GM18507 (cell line): ENCODE measurements around the gene TGIF1.

Source experiments
- DNase-seq: peaks from one replicate; pipeline ENCODE4 v3.0.0; 2011; ENCODE audit warnings: low read depth; ENCODE audit not compliant: insufficient read length; ENCODE audit errors: extremely low spot score
- FAIRE-seq: peaks from 2 replicates; lab custom pipeline; 2011; peaks lifted over from hg19 to GRCh38; lab: Jason Lieb, UNC

TGIF1 gene

DNA sequence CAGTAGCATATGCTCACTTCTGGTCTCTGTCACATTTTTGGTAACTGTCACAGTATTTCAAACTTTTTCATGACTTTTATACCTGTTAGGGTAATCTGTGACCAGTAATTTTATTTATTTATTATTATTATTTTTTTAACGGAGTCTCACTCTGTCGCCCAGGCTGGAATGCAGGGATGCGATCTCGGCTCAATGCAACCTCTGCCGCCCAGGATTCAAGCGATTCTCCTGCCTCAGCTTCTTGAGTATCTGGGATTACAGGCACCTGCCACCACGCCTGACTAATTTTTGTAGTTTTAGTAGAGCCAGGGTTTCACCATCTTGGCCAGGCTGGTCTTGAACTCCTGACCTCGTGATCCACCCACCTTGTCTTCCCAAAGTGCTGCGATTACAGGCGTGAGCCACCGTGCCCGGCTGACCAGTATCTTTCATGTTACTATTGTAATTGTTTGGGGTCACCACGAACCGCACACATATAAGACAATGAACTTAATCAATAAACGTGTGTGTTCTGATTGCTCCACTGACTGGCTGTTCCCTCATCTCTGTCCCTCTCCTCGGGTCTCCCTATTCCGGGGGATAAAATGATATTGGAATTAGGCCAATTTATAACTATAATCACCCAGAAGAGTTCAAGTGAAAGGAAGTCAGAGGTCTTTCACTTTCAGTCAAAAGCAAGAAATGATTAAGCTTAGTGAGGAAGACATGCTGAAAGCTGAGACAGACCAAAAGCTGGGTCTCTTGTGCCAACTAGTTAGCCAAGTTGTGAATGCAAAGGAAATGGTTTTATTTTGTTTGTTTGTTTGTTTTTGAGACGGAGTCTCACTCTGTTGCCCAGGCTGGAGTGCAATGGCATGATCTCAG is 22.9 kb downstream of the TGIF1 start:
- DNase-seq (no peak), FAIRE-seq (peak; percentile 75)

DNA sequence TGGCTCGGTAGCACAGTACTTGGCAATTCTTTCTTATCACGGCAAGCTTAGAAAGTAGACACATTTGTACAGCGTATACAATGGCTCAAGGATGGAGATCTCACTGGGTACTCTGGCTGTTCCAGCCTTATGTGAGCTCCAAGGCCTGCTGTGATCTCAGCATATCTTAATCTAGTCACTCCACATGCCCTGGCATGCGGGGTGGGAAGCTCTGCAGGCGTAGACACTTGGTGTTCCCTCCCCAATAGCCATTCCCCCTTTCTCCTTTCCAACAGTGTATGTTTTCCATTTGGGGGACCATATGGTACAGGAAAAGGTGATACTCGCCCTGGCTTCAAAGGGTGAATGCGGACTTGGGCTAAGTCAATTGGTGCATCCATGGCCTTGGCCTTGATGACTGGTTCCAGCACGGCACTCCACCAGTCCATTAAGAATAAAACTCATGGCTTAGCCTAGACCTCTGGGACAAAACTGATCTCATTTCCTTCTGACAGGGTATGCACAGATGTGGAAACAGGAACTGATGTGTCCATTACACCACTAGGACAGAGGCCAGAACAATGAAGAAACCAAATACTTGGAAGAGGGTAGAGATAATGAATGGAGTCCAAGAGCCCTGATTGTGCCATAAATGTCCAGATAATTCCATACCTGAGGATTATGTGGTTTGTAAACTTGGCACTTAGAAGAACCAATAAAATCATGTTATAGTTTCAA is 28.4 kb downstream of the TGIF1 start:
- FAIRE-seq (no peak), DNase-seq (no peak)

DNA sequence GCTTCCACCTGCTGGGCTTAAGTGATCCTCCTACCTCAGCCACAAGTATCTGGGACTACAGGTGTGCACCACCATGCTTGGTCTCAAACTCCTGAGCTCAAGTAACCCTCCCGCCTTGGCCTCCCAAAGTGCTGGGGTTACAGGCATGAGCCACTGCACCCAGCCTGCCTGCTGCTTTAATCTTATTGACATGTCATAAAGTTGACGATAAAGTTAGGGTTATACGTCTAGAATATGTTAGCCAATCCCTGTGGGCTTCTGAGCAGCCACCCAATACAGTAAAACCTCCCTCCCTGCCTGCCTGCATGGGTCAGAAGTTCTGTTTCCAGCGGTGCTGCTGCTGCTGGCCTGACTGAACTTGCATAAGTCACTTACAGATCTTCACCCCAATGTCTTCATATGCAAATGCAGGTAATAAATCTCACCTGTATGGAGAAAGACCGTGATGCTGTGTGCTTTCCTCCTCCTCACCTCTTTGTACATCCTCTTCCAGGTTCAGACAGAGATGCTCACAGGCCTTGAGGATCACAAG is 30.1 kb downstream of the TGIF1 start:
- DNase-seq (no peak), FAIRE-seq (no peak)

DNA sequence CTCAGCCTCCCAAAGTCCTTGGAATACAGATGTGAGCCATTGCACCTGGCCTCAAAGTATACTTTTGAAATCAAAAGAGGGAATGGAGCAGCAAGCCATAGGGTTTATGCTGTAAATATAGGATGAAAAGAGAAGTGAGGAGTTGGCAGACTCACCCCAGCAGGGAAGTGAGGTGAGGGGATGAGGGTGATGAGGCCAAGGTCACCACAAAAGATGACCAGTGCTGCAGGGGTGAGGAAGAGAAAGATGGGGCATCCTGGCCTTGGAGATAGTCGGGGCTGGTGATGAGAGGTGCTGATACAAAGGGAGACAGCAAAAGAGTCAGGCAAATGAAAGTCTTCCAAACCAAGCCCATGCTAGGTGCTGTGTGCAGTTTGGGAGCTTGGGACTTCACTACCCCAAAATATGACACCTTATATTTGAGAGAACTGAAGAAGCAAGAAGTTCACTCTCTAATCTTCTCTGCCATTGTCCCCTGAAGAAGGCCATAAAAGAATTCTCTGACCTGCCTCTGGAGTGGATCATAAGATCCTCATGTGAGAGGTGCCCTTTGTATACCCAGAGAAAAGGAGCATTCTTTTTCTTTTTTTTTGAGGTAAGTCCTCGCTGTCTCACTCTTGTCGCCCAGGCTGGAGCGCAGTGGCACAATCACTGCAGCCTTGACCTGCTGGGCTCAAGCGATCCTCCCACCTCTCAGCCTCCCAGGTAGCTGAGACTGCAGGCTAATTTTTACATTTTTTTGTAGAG is 31.0 kb downstream of the TGIF1 start:
- DNase-seq (no peak), FAIRE-seq (no peak)

DNA sequence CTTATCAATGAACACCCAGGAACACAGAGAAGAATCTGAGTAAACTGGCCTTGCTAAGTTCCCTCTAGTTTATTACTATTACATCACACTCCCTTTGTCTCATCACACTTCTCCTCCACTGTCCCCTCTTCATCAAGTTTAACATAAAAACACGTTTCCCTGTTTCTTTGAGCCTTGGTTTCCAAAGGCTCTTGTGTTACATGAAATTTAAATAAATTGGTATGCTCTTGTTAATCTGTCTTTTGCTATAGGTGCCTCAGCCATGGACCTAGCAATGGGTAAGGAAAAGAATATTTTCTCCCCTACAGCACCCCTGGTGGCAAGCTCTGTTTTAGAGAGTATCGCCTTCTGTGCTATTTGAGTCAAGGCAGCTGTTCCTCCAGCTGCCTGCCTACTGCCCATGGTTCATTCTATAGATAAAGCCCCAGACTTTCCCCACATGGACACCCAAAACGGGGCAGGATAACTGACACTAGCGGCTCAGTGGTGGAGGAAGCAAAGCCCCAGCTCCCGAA is 31.8 kb downstream of the TGIF1 start:
- no peak for FAIRE-seq
- no peak for DNase-seq

DNA sequence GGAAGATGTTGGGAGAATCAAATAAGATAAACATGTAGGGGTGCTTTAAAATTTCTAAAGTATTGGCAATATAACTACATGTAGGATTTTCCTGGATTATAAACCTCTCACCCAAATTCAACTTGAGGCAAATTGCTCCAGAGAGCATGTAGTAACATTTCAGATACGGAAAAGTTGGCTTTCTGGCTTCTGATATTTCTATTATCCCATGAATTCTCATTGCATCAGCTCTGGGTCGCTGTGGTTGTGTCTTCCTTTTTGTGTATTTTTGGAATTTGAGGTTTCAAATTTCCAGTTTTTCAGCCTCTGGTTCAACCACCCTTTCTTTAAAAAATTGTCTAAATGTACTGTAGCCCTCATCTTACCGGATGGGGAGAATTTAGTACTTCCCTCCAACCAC is 32.3 kb downstream of the TGIF1 start:
- FAIRE-seq: no peak
- no peak for DNase-seq

DNA sequence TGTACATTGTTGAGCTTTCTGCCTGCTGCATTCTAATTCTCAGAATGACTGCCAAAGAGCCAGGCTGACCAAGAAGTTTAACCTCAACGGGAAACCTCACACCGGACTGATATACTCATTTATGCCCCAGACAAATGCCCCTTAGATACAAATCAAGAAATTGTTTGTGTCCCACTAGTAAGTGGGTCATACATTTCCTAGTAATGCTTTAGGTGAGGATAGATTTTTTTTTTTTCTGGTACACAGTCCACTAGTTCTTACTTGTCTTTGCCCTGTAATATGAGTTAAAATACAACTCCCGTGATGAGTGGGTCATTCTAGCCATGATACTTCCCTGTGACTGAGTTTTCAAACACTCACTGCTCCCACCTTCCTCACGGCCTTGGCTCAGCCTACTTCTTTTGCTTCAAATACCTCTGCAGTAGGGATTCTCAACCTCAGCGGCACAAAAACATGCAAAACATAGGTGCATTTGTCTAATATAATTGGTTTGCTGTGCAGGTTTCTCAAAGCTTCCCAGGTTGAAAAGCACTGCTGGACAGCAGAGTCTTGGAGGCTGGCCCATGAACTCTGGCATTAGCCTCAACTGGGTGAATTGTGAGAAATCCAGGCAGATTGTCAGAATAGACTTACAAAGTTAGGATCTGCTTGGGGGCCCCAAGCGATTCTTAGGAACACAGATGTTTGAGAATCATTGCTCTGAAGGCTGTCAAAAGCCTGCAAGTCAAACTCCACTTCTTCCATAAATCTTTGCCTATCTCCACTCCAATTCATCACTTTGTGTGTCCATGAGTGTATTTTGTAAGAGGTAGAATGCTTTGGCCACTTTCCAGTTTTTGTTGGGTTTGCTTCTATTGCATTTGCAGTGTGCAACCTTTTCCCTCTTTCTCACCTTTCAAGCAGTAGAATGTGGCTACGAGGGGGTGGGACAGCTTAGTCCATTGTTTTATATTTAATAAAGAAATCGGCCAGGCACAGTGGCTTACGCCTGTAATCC is 35.5 kb downstream of the TGIF1 start:
- DNase-seq (no peak), FAIRE-seq (no peak)

DNA sequence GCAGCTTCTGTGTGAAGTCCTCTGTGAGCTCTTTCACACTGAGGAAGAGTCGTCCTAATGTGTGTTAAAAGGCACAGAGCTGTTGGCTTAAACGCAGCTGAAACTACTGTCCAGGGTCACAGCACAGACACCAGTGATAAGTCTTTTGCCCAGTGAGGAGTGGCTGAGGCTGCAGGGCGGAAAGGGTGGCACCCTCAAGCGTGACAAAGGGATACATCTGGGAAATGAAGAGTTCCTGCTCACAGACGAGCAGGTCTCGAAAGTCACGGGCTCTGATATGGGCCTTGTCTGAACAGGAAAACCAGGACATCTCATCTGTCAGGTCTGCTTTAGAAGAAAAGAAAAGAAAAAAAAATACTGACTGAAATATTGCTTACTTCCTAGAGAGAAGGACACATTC is 36.5 kb downstream of the TGIF1 start:
- no peak for FAIRE-seq
- no peak for DNase-seq

DNA sequence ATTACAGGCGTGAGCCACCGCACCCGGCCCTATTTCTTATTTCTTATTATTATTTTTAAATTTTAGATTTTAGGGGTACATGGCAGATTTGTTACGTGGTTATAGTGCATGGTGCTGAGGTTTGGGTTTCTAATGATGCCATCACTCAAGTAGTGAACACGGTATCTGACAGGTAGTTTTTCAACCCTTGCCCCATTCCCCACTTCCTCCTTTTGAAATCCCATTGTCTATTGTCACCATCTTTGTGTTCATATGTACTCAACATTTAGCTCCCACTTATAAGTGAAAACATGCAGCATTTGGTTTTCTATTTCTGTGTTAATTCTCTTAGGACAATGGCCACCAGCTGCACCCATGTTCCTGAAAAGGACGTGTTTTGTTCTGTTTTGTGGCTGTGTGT is 39.5 kb downstream of the TGIF1 start:
- DNase-seq (no peak), FAIRE-seq (no peak)

DNA sequence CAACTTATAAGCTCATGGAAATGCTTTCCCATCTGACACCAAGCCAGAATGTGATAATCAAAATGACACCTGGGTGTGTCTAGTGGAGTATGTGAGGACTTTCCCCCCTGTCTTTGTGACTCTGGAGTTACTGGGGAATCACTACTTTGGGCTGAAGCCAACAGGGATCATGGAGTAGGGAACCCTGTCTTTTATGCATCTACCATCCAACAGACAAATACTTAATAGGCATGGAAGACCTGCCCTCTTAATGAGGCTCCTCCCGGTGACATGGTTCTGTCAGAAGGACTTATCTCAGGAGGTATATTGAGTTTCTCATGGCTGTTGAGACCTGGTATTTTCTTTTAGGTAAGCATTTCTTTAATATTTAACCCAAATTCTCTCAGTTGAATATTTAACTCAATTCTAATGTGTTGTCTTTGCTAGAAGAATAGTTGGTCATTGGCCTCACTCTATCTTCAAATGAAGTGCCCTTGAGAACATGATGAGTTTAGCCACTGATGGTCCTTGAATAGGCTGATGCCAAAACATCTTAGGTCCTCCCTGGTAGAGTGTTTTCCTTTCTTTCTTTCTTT is 42.1 kb downstream of the TGIF1 start:
- no peak for DNase-seq
- FAIRE-seq: no peak

DNA sequence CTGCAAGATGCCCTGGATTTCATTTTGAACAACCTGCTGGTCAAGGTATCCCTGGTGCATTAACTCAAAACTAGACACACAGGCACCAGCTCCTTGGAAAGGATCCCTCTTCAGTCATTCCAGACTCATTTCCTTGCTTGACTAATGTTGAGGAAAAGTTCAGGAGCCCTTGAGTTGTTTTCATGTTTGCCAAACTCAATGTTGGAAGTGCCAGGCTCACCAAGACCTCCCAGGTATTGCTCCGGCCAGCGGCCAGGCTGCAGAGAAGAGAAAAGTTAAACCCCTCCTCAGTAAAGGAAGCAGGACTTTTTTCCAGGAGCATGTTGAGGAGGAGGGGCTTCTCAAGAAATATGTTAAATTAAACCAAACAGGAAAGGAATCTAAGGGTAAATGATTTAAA is 42.7 kb downstream of the TGIF1 start:
- no peak for DNase-seq
- no peak for FAIRE-seq

DNA sequence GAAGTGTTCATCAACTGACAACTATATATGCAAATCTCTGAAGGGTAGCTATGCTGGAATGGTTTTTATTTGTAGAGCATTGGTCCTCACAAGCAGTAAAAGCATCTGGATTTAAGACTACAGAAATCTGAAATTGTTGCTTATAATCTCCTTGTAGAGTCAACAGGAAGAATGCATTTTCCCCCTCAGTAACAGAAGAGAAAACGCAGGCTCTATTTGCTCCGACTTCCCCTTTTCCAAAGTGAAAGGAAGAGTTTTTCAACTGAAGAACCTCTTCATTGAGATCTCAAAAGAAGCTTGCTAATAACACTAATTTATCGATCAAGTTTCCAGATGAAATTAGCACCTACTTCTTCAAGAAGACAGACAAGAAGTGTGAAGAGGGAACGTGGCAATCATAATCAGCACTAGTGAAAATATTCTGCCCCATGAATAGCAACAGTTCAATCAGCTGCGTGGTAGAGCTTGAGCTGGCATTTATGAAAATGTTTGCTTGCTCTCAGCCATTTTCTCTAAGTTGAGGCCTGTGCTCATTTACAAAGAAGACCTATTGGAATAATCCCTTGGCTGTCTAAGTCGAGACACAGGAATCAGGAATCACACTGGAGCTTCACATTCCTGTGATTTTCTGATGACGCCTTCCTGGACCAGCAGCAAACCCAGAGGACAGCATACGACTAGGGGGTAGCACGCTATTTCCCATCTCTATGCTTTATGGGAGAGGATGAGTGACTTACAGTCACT is 43.7 kb downstream of the TGIF1 start:
- FAIRE-seq: no peak
- no peak for DNase-seq

DNA sequence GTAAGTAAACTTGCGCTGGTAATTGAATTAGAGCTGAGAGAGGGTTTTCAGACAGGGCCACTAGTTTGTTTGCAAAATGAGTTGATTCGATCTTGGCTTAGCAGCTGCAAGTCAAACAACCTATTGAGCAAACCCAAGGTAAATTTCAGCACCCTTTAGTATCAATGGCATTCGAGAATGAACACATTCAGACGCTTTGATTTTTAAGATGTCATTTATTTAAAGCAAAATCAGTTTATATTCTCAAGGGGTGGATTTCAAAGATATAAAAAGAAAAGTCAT is 44.2 kb downstream of the TGIF1 start:
- DNase-seq (no peak), FAIRE-seq (no peak)

DNA sequence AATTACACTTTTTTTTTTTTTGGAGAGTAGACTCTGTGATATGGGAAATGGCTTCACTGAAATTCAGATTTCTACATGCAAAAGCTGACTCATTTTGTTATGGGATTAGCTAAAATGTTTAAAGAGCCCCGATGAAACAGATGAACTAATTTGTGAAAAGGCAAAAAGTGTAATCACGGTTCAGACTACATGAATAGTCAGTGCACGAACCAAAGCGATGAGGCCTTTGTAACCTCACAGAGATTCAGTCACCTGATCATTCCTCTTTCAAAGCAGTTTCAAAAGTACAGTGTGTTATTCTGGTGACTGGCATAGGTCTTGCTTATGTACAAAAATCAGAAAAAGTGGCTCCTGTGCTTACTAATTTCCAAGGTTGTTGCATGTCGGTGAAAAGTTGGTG is 44.6 kb downstream of the TGIF1 start:
- FAIRE-seq (no peak), DNase-seq (no peak)

DNA sequence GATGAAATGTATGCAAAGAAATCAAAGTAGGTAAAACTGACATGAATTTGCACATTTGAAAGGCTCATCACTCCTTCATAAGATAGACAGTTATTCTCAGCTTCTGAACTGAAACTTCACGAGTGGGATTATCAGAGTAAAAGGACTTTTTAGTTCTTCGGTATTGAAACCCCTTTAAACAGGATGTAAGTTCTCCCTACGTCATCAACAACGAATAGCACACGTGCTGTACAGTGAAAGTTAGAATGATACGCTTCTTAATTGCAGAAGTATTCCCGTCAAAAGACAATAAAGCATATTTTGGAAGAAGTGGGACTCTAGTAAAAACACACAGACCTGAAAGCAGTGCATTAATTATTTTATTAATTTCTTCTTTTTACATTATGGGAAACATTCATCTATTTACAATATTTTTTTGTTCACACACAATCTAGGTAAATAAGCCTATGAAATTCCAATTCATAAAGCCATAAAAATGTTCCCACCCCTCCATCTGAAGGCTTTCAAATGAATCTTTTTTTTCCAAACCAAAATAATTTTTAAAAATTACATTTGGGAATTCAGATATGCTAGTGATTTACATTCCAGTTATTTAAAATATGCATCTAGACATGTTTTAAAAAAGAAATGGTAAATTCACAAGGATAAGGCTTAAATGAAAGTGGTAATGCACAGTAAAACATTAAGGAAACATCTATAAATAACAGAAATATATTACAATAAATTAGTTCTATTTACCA is 45.9 kb downstream of the TGIF1 start:
- FAIRE-seq (no peak), DNase-seq (no peak)

DNA sequence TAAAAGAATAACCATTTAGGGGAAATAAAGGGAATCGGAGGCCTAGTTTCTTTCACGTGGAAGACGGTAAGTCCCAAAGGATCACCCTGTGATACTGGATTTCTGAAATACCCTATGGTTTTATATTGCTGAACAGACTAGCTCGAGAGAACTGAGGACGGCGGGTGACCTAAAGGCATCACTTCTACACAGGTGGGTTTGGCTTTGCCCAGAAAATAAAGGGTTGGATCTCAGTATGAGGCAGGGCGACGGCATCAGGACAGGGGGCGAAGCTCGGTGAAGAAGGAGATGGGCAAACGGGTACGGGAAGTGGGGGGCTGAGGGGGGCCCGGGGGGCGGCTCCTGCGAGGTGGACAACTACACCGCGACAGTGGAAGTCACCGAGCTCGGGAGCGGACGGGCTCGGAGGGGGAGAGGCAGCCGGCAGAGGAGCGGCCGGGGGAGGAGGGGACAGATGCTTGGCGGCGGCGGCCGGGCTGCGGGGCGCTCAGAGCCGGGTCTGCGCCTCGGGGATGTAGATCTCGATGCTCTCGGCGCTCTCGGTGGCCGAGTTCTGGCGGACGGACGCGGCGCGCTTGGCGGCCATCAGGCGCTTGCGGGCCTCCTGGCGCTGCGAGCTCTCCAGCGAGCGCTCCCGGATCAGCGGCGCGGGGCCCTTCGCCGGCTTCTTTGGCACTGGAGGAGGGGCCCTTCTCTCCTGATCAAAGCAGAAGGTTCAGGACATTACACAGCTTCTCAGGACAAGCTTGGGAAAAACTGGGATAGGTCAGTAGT is 48.9 kb downstream of the TGIF1 start:
- DNase-seq (no peak), FAIRE-seq (no peak)

DNA sequence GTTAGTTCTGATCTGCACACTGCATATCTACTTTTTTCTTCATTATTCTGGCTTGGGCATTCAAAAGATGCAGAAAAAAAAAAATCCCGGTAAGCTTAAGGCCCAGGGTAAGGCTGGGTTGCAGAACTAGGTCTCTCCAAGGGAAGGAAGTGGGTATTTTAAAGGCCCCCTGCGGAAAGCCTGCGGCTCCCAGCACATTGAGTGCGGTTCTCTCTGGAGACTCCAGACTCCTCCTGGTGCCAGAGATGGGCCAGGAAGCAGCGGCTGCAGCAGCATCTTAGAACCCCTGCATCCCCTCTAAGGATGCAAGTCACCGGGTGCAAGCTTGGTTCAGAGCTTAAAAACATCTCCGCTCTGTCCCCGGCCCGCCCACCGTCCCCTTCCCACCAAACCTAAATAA is 49.5 kb downstream of the TGIF1 start:
- FAIRE-seq (no peak), DNase-seq (no peak)
